B cell (primary cell): ENCODE data around the gene PHACTR3.

ENCODE experiments used
- EZH2 ChIP-seq: IDR thresholded peaks from 2 replicates; pipeline ENCODE4 v1.6.1; 2012; ENCODE audit warnings: borderline replicate concordance, low read depth, mild to moderate bottlenecking, moderate library complexity, low read length; ENCODE audit not compliant: insufficient read depth, poor library complexity, severe bottlenecking
- TF ChIP-seq, protein P1 (sequence below): fragments of 200-600 bp; IDR thresholded peaks from one replicate; pipeline ENCODE4 v1.8.0; 2022; ENCODE audit warnings: antibody characterized with exemption, mild to moderate bottlenecking

DNA sequence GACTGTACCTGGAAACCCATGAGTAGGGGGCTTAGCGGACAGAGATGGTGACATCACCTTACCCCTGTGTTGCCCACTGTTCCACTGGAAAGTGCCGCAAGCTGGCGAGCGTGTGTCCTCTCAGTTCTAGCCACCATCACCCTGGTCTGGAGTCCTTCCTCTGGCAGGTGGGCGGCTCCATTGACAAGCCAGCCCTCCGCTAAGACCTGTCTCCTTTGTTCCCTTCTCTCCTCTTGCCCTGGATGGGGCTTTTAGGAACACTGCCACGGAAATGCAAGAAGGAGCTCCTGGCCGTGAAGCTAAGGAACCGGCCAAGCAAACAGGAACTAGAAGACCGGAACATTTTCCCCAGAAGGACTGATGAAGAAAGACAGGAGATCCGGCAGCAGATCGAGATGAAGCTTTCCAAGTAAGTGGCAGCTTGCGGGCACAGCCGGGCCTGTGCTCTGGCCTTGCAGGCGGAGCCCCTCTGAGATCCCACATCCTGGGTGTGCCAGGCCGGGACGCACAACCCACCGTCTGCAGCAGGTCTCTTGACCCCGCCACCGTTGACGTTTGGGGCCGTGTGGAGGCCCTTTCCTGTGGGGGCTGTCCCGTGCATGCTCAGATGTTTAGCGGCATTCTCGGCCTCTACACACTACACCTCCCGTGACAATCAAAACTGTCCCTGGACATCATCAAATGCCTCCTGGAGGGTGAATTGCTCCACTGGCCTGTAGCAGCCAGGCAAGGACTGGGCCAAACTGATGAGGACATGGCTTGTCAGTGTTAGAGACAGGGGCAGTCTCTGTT is 201.6 kb downstream of the PHACTR3 start:
- no peak for TF ChIP-seq EZH2
- TF ChIP-seq, protein P1, sequence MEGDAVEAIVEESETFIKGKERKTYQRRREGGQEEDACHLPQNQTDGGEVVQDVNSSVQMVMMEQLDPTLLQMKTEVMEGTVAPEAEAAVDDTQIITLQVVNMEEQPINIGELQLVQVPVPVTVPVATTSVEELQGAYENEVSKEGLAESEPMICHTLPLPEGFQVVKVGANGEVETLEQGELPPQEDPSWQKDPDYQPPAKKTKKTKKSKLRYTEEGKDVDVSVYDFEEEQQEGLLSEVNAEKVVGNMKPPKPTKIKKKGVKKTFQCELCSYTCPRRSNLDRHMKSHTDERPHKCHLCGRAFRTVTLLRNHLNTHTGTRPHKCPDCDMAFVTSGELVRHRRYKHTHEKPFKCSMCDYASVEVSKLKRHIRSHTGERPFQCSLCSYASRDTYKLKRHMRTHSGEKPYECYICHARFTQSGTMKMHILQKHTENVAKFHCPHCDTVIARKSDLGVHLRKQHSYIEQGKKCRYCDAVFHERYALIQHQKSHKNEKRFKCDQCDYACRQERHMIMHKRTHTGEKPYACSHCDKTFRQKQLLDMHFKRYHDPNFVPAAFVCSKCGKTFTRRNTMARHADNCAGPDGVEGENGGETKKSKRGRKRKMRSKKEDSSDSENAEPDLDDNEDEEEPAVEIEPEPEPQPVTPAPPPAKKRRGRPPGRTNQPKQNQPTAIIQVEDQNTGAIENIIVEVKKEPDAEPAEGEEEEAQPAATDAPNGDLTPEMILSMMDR, result no peak
